Parathyroid adenoma (tissue), 2 donors: ENCODE results near the gene SLC35G6.

Experiments
- H2AFZ ChIP-seq: fragments of 300-600 bp; sonication (generic); one replicate; pipeline ENCODE4 v1.7.0; 2017; ENCODE audit warnings: antibody characterized with exemption, mild to moderate bottlenecking
- H3K27ac ChIP-seq: fragments of 300-600 bp; sonication (generic); one replicate; pipeline ENCODE4 v1.7.0; 2017
- H3K27me3 ChIP-seq: fragments of 300-600 bp; sonication (generic); one replicate; pipeline ENCODE4 v1.7.0; 2017; ENCODE audit warnings: low read length; ENCODE audit not compliant: control insufficient read depth, insufficient read depth
- H3K36me3 ChIP-seq: fragments of 300-600 bp; sonication (generic); one replicate; pipeline ENCODE4 v1.7.0; 2017; ENCODE audit warnings: low read length; ENCODE audit not compliant: control insufficient read depth, insufficient read depth
- H3K4me1 ChIP-seq: fragments of 300-600 bp; sonication (generic); one replicate; pipeline ENCODE4 v1.7.0; 2017; ENCODE audit warnings: control low read depth
- H3K4me2 ChIP-seq: fragments of 300-600 bp; sonication (generic); one replicate; pipeline ENCODE4 v1.7.0; 2017; ENCODE audit warnings: low read length
- H3K4me3 ChIP-seq: fragments of 300-600 bp; sonication (generic); one replicate; pipeline ENCODE4 v1.7.0; 2017; ENCODE audit warnings: low read depth, low read length
- H3K79me2 ChIP-seq: fragments of 300-600 bp; sonication (generic); one replicate; pipeline ENCODE4 v1.7.0; 2017; ENCODE audit warnings: control low read depth
- H3K9ac ChIP-seq: fragments of 300-600 bp; sonication (generic); one replicate; pipeline ENCODE4 v1.7.0; 2017; ENCODE audit warnings: mild to moderate bottlenecking
- H3K9me3 ChIP-seq: fragments of 300-600 bp; sonication (generic); one replicate; pipeline ENCODE4 v1.7.0; 2017; ENCODE audit warnings: low read length; ENCODE audit not compliant: control insufficient read depth
- TF ChIP-seq, protein P1 (sequence below): fragments of 300-600 bp; sonication (generic); IDR thresholded peaks from one replicate; pipeline ENCODE4 v1.7.0; 2017; ENCODE audit warnings: antibody characterized with exemption, mild to moderate bottlenecking
- donor health status: primary hyperparathyroidism.

The SLC35G6 gene

DNA sequence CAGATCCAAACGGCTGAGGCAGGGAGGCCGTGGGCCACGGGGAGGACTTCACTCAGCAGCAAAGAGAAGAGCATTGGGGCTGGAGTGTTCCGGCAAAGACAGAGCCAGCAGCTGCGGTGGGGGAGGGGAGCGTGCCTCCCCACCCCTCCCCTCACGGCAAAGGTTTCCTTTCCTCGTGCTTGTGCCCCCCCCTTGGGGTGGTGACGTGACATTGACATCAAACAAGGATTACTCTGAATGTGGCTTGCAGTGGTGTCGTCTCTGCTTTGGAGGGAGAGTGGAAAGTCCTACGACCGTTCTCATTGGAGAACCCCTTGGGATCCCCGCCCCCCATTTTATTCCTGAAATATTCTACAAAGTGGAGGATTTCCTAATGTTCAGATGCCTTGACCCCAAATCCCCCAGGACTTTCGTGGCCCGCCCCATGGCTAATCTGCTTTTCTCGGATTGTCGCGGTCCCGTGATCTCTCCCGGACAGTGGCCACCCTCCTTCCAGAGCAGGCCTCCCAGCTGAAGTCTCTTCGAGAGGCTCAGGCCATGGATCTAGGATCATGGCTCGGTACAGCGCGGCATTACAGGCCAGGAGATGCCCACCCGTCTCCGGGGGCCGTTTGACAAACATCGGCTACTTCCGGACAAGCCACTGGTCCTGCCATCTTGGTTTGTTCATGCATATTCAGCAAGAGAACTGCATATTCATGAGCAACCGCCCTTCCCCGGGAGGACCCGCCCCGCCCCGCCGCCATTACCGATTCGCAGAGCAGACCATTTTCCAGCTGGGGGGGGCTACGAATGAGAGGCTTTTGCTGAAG, 2.2 kb downstream of the SLC35G6 start:
- Histone ChIP-seq H3K36me3 (no peaks in the 10 kb centered on the region), H3K9ac (peak overlapping the region; percentile 57), H3K4me1 (peaks cover 12% of the 10 kb centered on the region), H3K27ac (peak overlapping the region; percentile 98), H3K9me3 (no peaks in the 10 kb centered on the region), H3K27me3 (no peaks in the 10 kb centered on the region), H3K4me3 (peak overlapping the region; percentile 97), H2AFZ (peak overlapping the region; percentile 80), H3K79me2 (peaks cover 45% of the 10 kb centered on the region), H3K4me2 (peak overlapping the region; percentile 100)
- TF ChIP-seq, protein P1, sequence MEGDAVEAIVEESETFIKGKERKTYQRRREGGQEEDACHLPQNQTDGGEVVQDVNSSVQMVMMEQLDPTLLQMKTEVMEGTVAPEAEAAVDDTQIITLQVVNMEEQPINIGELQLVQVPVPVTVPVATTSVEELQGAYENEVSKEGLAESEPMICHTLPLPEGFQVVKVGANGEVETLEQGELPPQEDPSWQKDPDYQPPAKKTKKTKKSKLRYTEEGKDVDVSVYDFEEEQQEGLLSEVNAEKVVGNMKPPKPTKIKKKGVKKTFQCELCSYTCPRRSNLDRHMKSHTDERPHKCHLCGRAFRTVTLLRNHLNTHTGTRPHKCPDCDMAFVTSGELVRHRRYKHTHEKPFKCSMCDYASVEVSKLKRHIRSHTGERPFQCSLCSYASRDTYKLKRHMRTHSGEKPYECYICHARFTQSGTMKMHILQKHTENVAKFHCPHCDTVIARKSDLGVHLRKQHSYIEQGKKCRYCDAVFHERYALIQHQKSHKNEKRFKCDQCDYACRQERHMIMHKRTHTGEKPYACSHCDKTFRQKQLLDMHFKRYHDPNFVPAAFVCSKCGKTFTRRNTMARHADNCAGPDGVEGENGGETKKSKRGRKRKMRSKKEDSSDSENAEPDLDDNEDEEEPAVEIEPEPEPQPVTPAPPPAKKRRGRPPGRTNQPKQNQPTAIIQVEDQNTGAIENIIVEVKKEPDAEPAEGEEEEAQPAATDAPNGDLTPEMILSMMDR, result no peak

DNA sequence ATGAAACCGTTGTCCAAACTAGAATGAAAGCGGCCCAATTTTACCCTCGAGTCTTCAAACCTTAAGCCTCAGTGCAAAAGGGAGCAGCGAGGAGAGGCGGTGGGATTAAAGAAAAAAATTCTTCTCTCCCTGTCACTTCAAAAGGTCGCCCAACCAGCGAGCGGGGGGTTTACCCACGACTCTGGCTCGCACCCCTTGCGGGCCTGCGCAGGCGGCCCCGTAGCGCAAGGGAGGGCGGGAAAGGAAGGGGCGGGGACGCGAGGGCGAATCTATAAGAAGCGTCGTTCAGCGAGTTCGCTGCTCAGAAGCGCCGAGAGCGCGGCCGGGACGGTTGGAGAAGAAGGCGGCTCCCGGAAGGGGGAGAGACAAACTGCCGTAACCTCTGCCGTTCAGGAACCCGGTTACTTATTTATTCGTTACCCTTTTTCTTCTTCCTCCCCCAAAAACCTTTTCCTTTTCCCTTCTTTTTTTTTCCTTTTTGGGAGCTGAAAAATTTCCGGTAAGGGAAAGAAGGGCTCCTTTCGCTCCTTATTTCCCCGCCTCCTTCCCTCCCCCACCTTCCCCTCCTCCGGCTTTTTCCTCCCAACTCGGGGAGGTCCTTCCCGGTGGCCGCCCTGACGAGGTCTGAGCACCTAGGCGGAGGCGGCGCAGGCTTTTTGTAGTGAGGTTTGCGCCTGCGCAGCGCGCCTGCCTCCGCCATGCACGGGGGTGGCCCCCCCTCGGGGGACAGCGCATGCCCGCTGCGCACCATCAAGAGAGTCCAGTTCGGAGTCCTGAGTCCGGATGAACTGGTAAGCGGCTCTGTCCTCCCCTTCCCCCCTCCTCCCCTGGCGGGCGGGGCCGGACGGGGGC, 3.0 kb downstream of the SLC35G6 start, which contains the start of gene POLR2A:
TSS of gene POLR2A (plus strand) at position 300 of the 852 bp plus-strand sequence.
- peaks cover 49% of the 10 kb centered on the region for H3K79me2 ChIP-seq
- peaks cover 12% of the 10 kb centered on the region for H3K4me1 ChIP-seq
- H3K9ac ChIP-seq, result peak within 1 kb of the TSS; percentile 57
- peak within 1 kb of the TSS; percentile 80 for H2AFZ ChIP-seq
- H3K4me2 ChIP-seq, result peak within 1 kb of the TSS; percentile 100
- TF ChIP-seq, protein P1, result peak; percentile 14
- no peaks in the 10 kb centered on the region for H3K27me3 ChIP-seq
- H3K36me3 ChIP-seq, result no peaks in the 10 kb centered on the region
- peak within 1 kb of the TSS; percentile 97 for H3K4me3 ChIP-seq
- H3K27ac ChIP-seq, result peak within 1 kb of the TSS; percentile 98
- no peaks in the 10 kb centered on the region for H3K9me3 ChIP-seq

DNA sequence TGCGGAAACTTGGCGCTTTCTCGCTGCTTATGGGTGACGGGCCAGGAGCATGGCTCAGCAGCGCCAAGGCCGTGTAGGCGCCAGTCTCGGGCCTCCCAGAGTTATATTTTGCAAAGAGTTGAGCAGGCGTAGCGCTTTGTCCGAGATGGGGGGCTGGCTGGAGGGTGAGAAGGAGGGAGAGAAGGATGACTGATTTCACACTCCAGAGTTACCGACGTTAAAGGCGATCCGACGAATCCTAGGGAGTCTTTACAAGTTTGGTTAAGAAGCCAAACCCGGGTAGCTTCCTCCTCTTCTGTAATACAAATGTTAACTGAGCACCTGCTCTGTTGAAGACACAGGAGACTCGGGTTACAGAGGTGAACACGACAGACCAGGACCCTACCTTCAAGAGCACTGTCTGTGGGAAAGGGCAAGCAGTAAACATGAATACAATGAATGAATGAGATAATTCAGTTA, 3.7 kb downstream of the SLC35G6 start:
- H2AFZ ChIP-seq, result peak overlapping the region; percentile 65
- no peak overlapping the region for H3K9ac ChIP-seq
- peaks cover 50% of the 10 kb centered on the region for H3K79me2 ChIP-seq
- peak overlapping the region; percentile 98 for H3K27ac ChIP-seq
- peak overlapping the region; percentile 97 for H3K4me3 ChIP-seq
- no peaks in the 10 kb centered on the region for H3K27me3 ChIP-seq
- H3K36me3 ChIP-seq, result no peaks in the 10 kb centered on the region
- H3K4me1 ChIP-seq, result peaks cover 10% of the 10 kb centered on the region
- peak overlapping the region; percentile 72 for H3K4me2 ChIP-seq
- TF ChIP-seq, protein P1, result no peak
- H3K9me3 ChIP-seq, result no peaks in the 10 kb centered on the region

DNA sequence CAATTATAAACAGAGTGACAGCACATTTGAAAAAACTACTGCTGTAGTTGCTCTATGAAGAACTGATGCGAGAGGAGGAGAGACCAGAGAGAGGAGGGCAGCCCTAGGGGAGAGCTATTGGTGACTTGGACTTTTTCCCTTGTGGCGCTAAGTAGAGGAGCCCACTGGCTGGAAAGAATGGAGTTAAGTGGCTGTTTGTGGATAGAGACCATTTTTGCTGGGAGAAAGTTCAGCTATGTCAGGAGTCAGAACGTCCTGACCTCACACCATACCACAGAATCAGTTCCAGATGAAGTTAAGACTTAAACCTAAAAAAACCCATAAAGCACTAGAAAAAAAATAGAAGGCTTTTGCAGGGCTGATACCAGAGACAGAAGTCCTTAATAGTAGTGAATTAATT, 4.9 kb downstream of the SLC35G6 start:
- H3K27me3 ChIP-seq, result no peaks in the 10 kb centered on the region
- no peaks in the 10 kb centered on the region for H3K9me3 ChIP-seq
- peak overlapping the region; percentile 45 for H3K4me3 ChIP-seq
- H3K27ac ChIP-seq, result no peak overlapping the region
- peaks cover 6% of the 10 kb centered on the region for H3K4me1 ChIP-seq
- no peak overlapping the region for H2AFZ ChIP-seq
- peak overlapping the region; percentile 48 for H3K4me2 ChIP-seq
- TF ChIP-seq, protein P1, result no peak
- no peak overlapping the region for H3K9ac ChIP-seq
- no peaks in the 10 kb centered on the region for H3K36me3 ChIP-seq
- peaks cover 52% of the 10 kb centered on the region for H3K79me2 ChIP-seq
